ENCODE data around the gene AIG1.
"Not testable (repeated sequence)": the region's sequence is repeated elsewhere in the genome, so short reads cannot be mapped to it uniquely, and the experiment has no call there.

AIG1 gene

DNA sequence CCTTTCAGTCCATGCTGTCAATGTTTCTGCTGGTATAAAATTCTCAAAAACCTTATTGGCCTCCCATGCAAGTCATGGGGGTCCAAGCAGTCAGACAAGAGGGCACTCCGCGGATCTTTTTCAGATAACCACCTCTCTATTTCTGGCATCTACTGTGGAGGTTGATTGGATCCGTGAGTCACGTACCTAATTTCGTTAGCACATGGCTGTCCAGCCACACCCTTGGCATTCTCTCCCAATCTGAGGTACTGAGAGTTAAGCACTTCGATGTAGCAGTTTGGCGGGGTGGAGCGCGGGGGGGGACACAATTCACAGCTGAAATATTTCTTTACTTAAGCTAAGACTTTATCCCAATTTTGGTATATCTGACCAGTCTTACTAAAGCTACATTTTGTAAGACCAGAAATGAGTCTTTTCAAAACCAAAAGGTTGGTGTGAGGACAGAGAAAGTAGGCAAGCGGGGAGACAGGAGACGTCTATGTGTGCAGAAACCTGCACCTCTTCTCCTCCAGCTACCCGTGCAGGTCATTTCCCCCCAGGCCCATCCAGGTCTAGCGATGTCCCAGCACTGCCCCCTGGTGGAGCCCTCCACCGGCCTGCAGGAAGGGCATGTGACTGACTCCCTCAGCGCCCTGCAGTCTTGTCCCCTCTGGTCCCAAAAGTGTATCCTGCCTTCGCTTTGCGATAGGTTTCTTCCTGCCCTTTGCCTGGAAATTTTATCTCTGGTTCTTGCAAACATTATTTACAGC lies 276.7 kb downstream of the AIG1 start:
- no peak overlapping the region for H3K4me3 ChIP-seq (ENCODE audit: low read depth, low read length)
- peak; percentile 61 for TF ChIP-seq CTCF (conservative IDR thresholded peaks at IDR 0.05; ENCODE audit: low read depth, low read length)
- peak; percentile 16 for DNase-seq (ENCODE audit: low read depth)

GRCh38 chr6:143339223-143339622 lies 278.5 kb downstream of the AIG1 start:
- DNase-seq (ENCODE audit: low read depth), result no peak

DNA sequence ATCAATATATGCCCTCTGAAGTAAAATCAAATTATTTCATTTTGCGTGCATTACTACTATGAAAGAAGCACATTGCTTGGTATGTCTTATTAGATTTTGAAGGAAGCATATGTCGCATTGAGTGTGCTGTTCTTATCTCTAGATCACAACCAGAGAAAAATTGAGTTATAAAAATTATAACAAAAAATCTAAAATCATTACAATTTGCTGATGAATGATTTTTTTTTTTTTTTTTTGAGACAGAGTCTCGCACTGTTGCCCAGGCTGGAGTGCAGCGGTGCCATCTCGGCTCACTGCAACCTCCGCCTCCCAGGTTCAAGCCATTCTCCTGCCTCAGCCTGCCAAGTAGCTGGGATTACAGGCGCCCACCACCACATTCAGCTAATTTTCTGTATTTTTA lies 284.8 kb downstream of the AIG1 start:
- H3K4me3 ChIP-seq (ENCODE audit: low read depth, low read length); DNase-seq (ENCODE audit: low read depth): not testable (repeated sequence)

More at GRCh38 chr6:143339223-143339622, 278.5 kb downstream of the AIG1 start:
- no peak for TF ChIP-seq CTCF (conservative IDR thresholded peaks at IDR 0.05; ENCODE audit: low read depth, low read length)
- H3K4me3 ChIP-seq (ENCODE audit: low read depth, low read length), result no peak overlapping the region

DNA sequence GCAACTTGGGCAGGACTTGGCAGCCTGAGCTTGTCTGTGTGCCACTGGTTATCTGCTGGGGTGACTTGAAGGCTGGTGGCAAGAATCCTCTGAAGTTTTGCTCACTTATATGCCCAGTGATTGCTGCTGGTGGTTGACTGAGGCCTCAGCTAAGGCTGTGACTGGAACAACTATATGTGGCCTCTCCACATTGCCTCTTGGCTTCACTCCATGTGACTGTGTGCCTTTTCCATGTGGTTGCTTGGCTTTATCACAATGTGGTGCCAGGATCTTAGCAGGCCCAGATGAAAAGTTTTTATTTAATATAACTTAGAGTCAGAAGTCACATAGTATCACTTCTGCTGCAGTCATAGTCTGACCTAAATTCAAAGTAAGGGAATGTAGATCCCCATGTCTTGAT lies 285.3 kb downstream of the AIG1 start:
- TF ChIP-seq CTCF (conservative IDR thresholded peaks at IDR 0.05; ENCODE audit: low read depth, low read length), result no peak
- H3K4me3 ChIP-seq (ENCODE audit: low read depth, low read length), result no peak overlapping the region
- no peak for DNase-seq (ENCODE audit: low read depth)

GRCh38 chr6:143348531-143348930 lies 287.8 kb downstream of the AIG1 start:
- no peak for TF ChIP-seq CTCF (conservative IDR thresholded peaks at IDR 0.05; ENCODE audit: low read depth, low read length)
- H3K4me3 ChIP-seq (ENCODE audit: low read depth, low read length), result no peak overlapping the region
- DNase-seq (ENCODE audit: low read depth), result no peak

GRCh38 chr6:143349530-143349929 lies 288.8 kb downstream of the AIG1 start:
- no peak for TF ChIP-seq CTCF (conservative IDR thresholded peaks at IDR 0.05; ENCODE audit: low read depth, low read length)
- no peak overlapping the region for H3K4me3 ChIP-seq (ENCODE audit: low read depth, low read length)
- DNase-seq (ENCODE audit: low read depth), result no peak

DNA sequence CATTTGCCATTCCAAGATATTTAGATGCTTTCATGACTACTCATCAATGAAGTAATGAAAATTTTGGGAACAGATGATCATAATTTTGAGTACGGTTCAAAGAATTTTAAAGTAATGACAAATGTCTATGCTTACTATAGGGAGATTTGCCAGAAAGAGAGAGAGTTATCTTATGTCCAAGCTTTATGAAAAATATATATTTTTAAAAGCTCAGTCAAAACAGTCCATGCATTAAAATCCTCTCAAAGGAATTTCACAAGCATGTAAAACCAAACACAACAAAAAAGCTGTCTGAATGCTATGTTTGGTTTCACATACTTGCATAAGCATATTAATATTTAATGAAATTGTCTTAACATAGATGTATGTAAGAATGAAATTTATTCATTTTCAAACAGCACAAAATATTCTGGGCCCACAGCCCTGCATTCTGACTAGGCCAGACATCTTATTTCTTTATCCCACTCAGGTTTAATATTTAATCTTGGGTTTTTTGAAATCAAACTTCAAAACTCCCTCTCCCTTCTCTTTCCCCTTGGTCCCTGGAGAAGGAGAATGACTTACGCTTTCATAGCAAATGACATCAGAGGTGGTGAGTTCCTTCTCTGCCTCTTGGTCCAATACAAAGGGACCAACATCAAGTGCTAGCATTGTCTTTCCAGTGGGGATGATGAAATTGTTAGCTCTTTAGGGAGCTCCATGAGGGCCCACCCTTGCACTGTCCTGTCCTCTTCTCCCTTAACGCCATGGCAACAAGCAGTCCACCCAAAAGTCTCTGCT lies 295.6 kb downstream of the AIG1 start:
- H3K4me3 ChIP-seq (ENCODE audit: low read depth, low read length), result no peak overlapping the region
- TF ChIP-seq CTCF (conservative IDR thresholded peaks at IDR 0.05; ENCODE audit: low read depth, low read length), result no peak
- no peak for DNase-seq (ENCODE audit: low read depth)

Measured in choroid plexus epithelial cell (primary cell).